Thymus (tissue), 11 donors: Measurements from ENCODE around the gene IRAK3. TPM values are rescaled to one million over a fixed set of nuclear protein-coding genes. Genes with fewer than 3 reads are reported as not detected.
"Not testable (repeated sequence)": the region's sequence is repeated elsewhere in the genome, so short reads cannot be mapped to it uniquely, and the experiment has no call there.

Experiments used
- DNase-seq, 9 donors: peaks; one replicate each; pipeline ENCODE4 v3.0.0-alpha.2; 2013; ENCODE audit warnings: low spot score in 9 of 9, low read depth in 6 of 9, missing footprints in 1 of 9
- H3K27ac ChIP-seq, 2 donors: one replicate each; pipeline ENCODE4 v1.5.1; 2013; ENCODE audit warnings: control low read depth in 1 of 2, low read depth in 1 of 2, low read length in 1 of 2, mild to moderate bottlenecking in 1 of 2, moderate library complexity in 1 of 2
- H3K27me3 ChIP-seq, 2 donors: one replicate each; pipeline ENCODE4 v1.5.1; 2013; ENCODE audit warnings: low read length in 1 of 2; ENCODE audit not compliant: control insufficient read depth in 2 of 2, insufficient read depth in 1 of 2
- H3K36me3 ChIP-seq, 2 donors: one replicate each; pipeline ENCODE4 v1.5.1; 2013; ENCODE audit warnings: low read length in 1 of 2, mild to moderate bottlenecking in 1 of 2, moderate library complexity in 1 of 2; ENCODE audit not compliant: control insufficient read depth in 2 of 2, insufficient read depth in 2 of 2
- H3K4me1 ChIP-seq, 2 donors: one replicate each; pipeline ENCODE4 v1.5.1; 2013; ENCODE audit warnings: low read length in 2 of 2; ENCODE audit not compliant: control insufficient read depth in 2 of 2, insufficient read depth in 2 of 2
- H3K4me3 ChIP-seq, 2 donors: one replicate each; pipeline ENCODE4 v1.5.1; 2013; ENCODE audit warnings: low read length in 2 of 2, control low read depth in 1 of 2, mild to moderate bottlenecking in 1 of 2
- H3K9me3 ChIP-seq, 2 donors: one replicate each; pipeline ENCODE4 v1.5.1; 2013; ENCODE audit warnings: low read length in 1 of 2, mild to moderate bottlenecking in 1 of 2; ENCODE audit not compliant: control insufficient read depth in 2 of 2, insufficient read depth in 1 of 2
- WGBS: extraction: QIAGEN DNeasy Blood & Tissue Kit; methylation state at CpG from one replicate; pipeline ENCODE4 v1.1.7; 2013; 5-methylcytosine and 5-hydroxymethylcytosine counted together
- polyA plus RNA-seq: library from polyadenylated mRNA; stranded (reverse); fragments of 200-250 nt; gene quantifications from one replicate; pipeline ENCODE4 v1.2.3, GENCODE V29; 2013
- total RNA-seq: library from RNA; stranded (reverse); fragments of 120-200 nt; gene quantifications from one replicate; pipeline ENCODE4 v1.2.4, GENCODE V29; 2013
- donor health status: healthy.

IRAK3 gene
- total and polyA plus RNA-seq, 2 donors: 2.5 to 5.9 TPM

DNA sequence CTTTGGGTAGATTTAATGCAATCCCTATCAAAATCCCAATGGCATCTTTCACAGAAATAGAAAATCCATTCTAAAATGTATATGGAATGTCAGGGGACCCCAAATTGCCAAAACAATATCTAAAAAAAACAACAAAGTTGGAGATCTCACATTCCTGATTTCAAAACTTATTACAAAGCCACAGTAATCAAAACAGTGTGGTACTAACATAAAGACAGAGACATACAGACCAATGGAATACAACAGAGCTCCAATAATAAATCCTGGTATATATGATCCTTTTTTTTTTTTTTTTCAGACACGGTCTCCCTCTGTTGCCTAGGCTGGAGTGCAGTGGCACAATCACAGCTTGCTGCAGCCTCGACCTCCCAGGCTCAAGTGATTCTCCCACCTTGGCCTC lies 23.9 kb upstream of the IRAK3 start:
- WGBS: 100% methylated on average over 2 of the region's 2 CpGs
- DNase-seq: no peak
- Histone ChIP-seq H3K27me3 (no peaks in the 10 kb centered on the region), H3K36me3 (peaks cover 2 to 10% of the 10 kb centered on the region in 2 donors), H3K27ac (no peak overlapping the region), H3K9me3 (peaks cover 1 to 8% of the 10 kb centered on the region in 2 donors), H3K4me3 (no peak overlapping the region), H3K4me1 (peaks cover 2 to 10% of the 10 kb centered on the region in 2 donors)

GRCh38 chr12:66166561-66166960 lies 22.5 kb upstream of the IRAK3 start:
- Histone ChIP-seq H3K9me3 (peaks cover 1 to 8% of the 10 kb centered on the region in 2 donors), H3K27me3 (no peaks in the 10 kb centered on the region), H3K4me1 (peaks cover 2 to 12% of the 10 kb centered on the region in 2 donors), H3K36me3 (peaks cover 2 to 5% of the 10 kb centered on the region in 2 donors), H3K27ac (no peak overlapping the region), H3K4me3 (no peak overlapping the region)
- WGBS: 96% methylated on average over 2 of the region's 2 CpGs
- DNase-seq: no peak

- H3K27ac ChIP-seq: no peak overlapping the region
Measured at GRCh38 chr12:66168410-66168809, 20.6 kb upstream of the IRAK3 start.

GRCh38 chr12:66169221-66170170 lies 19.5 kb upstream of the IRAK3 start, which contains the start of gene TMBIM4:
Gene TMBIM4 (minus strand): TSS chr12:66169996. CDS start chr12:66169951, 45 bp downstream.
- peak; percentile 68 to 93 (median 82) for DNase-seq
- Histone ChIP-seq H3K4me1 (peaks cover 0 to 12% of the 10 kb centered on the region in 2 donors), H3K4me3 (peak within 1 kb of the TSS; percentile 98), H3K36me3 (peaks cover 2 to 3% of the 10 kb centered on the region in 2 donors), H3K9me3 (peaks cover 3 to 8% of the 10 kb centered on the region in 2 donors), H3K27me3 (no peaks in the 10 kb centered on the region), H3K27ac (peak within 1 kb of the TSS; percentile 100)
- under 1% methylated on average over 67 of the region's 67 CpGs for WGBS

More at GRCh38 chr12:66168410-66168809, 20.6 kb upstream of the IRAK3 start:
- Histone ChIP-seq H3K4me1 (peaks cover 0 to 12% of the 10 kb centered on the region in 2 donors), H3K4me3 (peak overlapping the region in 1 of 2 donors; percentile 98), H3K27me3 (no peaks in the 10 kb centered on the region), H3K36me3 (peaks cover 2 to 3% of the 10 kb centered on the region in 2 donors), H3K9me3 (peaks cover 1 to 8% of the 10 kb centered on the region in 2 donors)
- no peak for DNase-seq
- WGBS: 91% methylated on average over 8 of the region's 8 CpGs

DNA sequence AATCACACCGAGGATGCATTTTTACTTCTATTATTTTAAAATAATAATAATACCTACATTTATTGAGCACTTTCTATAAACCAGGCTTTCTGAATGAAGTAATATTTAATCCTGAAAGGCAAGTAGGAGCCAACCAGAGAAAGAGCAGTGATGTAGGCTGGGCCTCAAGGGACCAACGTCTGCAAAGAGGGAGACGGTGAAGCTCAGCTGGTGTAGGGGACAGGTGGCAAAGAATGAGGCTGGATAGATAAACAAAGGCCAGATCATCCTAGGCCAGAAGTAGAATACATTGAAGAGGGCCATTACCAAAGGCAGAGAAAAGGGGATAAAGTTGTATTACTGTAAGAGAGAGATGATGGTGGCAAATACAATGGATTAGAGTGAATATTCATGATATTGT lies 18.4 kb upstream of the IRAK3 start:
- DNase-seq: no peak
- H3K4me3 ChIP-seq: peak overlapping the region in 1 of 2 donors; percentile 98
- no peaks in the 10 kb centered on the region for H3K27me3 ChIP-seq
- peak overlapping the region in 1 of 2 donors; percentile 100 for H3K27ac ChIP-seq
- 96% methylated on average over 3 of the region's 3 CpGs for WGBS
- peaks cover 3 to 4% of the 10 kb centered on the region in 2 donors for H3K9me3 ChIP-seq
- peaks cover 2 to 3% of the 10 kb centered on the region in 2 donors for H3K36me3 ChIP-seq
- H3K4me1 ChIP-seq: peaks cover 0 to 12% of the 10 kb centered on the region in 2 donors

GRCh38 chr12:66174391-66175325 lies 14.4 kb upstream of the IRAK3 start:
- not testable (repeated sequence) for H3K27me3 ChIP-seq, DNase-seq
- 97% methylated on average over 54 of the region's 54 CpGs for WGBS

GRCh38 chr12:66176105-66176900 lies 12.7 kb upstream of the IRAK3 start:
- no peak for DNase-seq
- peaks cover 0 to 1% of the 10 kb centered on the region in 2 donors for H3K9me3 ChIP-seq
- H3K36me3 ChIP-seq: no peaks in the 10 kb centered on the region
- no peaks in the 10 kb centered on the region for H3K27me3 ChIP-seq
- no peak overlapping the region for H3K4me3 ChIP-seq
- H3K4me1 ChIP-seq: no peaks in the 10 kb centered on the region
- H3K27ac ChIP-seq: no peak overlapping the region
- 95% methylated on average over 1 of the region's 1 CpG for WGBS

More at GRCh38 chr12:66174391-66175325, 14.4 kb upstream of the IRAK3 start:
- not testable (repeated sequence) for H3K4me1 ChIP-seq, H3K36me3 ChIP-seq, H3K9me3 ChIP-seq, H3K4me3 ChIP-seq, H3K27ac ChIP-seq

DNA sequence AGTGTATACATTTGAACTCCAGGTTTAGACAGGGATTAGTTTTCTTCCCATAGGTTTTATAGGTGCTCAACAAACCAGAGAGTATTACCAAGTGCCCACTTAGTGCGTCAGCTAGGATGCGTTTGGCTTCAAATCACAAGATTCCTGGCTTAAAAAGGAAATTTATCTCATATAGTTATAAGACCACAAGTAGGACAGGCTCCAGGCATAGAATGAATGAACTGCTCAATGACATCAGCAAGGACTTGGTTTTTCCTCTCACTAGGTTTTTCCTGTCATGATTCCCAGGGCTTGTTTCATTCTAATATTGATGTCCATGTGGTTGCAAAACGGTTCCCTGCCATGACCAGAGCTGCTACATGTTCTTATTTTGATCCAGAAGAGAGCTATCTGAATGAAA lies 6.1 kb upstream of the IRAK3 start:
- Histone ChIP-seq H3K27ac (no peak overlapping the region), H3K4me1 (no peaks in the 10 kb centered on the region), H3K9me3 (no peaks in the 10 kb centered on the region), H3K4me3 (no peak overlapping the region), H3K36me3 (no peaks in the 10 kb centered on the region), H3K27me3 (peaks cover 2 to 5% of the 10 kb centered on the region in 2 donors)
- 94% methylated on average over 3 of the region's 3 CpGs for WGBS
- DNase-seq: no peak
